Heart right ventricle (tissue), 16 donors: Measurements from ENCODE around the gene PPL. TPM values are rescaled to one million over a fixed set of nuclear protein-coding genes. Genes with fewer than 3 reads are reported as not detected.

ENCODE experiments used
- ATAC-seq, 8 donors: fragments of 200-7000 bp; cut with Tn5 transposase; one replicate each; pipeline ENCODE4 v1.9.1; 2020; ENCODE audit warnings: mild to moderate bottlenecking in 8 of 8, moderate library complexity in 8 of 8, moderate number of reproducible peaks in 1 of 8
- DNase-seq, 2 donors: peaks; one replicate each; pipeline ENCODE4 v3.0.0-alpha.2; 2020
- H3K27ac ChIP-seq, 10 donors: fragments of 200-600 bp; sonication (generic) in 2 of 10; one replicate each; pipeline versions ENCODE4 v1.5.0 to v1.8.0; 2020 to 2022; ENCODE audit warnings: mild to moderate bottlenecking in 3 of 10
- H3K27me3 ChIP-seq, 7 donors: fragments of 200-600 bp; one replicate each; pipeline ENCODE4 v1.8.0; 2021 to 2022; ENCODE audit warnings: mild to moderate bottlenecking in 2 of 7
- H3K36me3 ChIP-seq, 9 donors: fragments of 200-600 bp; sonication (generic) in 1 of 9; one replicate each; pipeline versions ENCODE4 v1.5.0 to v1.8.0; 2020 to 2022; ENCODE audit warnings: mild to moderate bottlenecking in 2 of 9
- H3K4me1 ChIP-seq, 9 donors: fragments of 200-600 bp; sonication (generic) in 1 of 9; one replicate each; pipeline versions ENCODE4 v1.5.0 to v1.8.0; 2020 to 2022; ENCODE audit warnings: mild to moderate bottlenecking in 4 of 9
- H3K4me3 ChIP-seq, 10 donors: fragments of 200-600 bp; sonication (generic) in 2 of 10; one replicate each; pipeline versions ENCODE4 v1.5.0 to v1.8.0; 2020 to 2022; ENCODE audit warnings: mild to moderate bottlenecking in 7 of 10, moderate library complexity in 2 of 10
- H3K9me3 ChIP-seq, 11 donors: fragments of 200-600 bp in 10 of 11; sonication (generic) in 2 of 11; one replicate each; pipeline versions ENCODE4 v1.5.0 to v1.8.0; 2013 to 2022; ENCODE audit warnings: mild to moderate bottlenecking in 2 of 11, control low read depth in 1 of 11, moderate library complexity in 1 of 11
- CTCF ChIP-seq, 9 donors: fragments of 200-600 bp; sonication (generic) in 2 of 9; IDR thresholded peaks; one replicate each; pipeline versions ENCODE4 v1.5.0 to v1.8.0; 2021 to 2022; ENCODE audit warnings: antibody characterized with exemption in 9 of 9, mild to moderate bottlenecking in 5 of 9, moderate library complexity in 1 of 9
- WGBS, 2 donors: extraction: QIAGEN DNeasy Blood & Tissue Kit; methylation state at CpG; one replicate each; pipeline ENCODE4 v1.1.7; 2013; ENCODE audit warnings: inconsistent platforms in 1 of 2; 5-methylcytosine and 5-hydroxymethylcytosine counted together
- intact Hi-C, 10 donors: fragments of 100-400 bp; cut with DNase I; formaldehyde crosslinking; loops; one replicate each; pipeline versions ENCODE4 v1.11.1 to v1.14.2; 2022
- polyA plus RNA-seq, 2 donors: library from polyadenylated mRNA; stranded (reverse); fragments of 200-250 nt; gene quantifications; one replicate each; pipeline ENCODE4 v1.2.3, GENCODE V29; 2013
- total RNA-seq, 10 donors: library from RNA; stranded (reverse); fragmentation: NEBNext Ultra II Directional in 3 of 10; extraction: Animal tissue kit (Norgen Biotek cat#: 25700) in 3 of 10; gene quantifications; one replicate each; pipeline versions ENCODE4 v1.2.1 to v1.2.4, GENCODE V29; 2021 to 2023
- donor health status: Arrhythmogenic right ventricular cardiomyopathy.
- donor health status: ischemic (EF 13 %, LVEDD 7.1; RV severe dilation, severe dysfunction).
- donor health status: healthy with polysubstance abuse.
- donor health status: DM: no; HTN: yes; CAD: no.
- donor health status: DM: no; HTN: no; CAD: no.
- donor health status: ischemic (EF 25% LVEDD 6.9; RV normal size, moderate dysfunction).
- donor health status: ischemic (EF 25% LVEDD 5.7; RV mildly dilated, moderate dysfunction).
- donor health status: healthy.
- donor health status: DM: yes; HTN: yes; CAD: no.
- donor health status: Ischemic cardiomyopathy.
- donor health status: ischemic (EF 35%, LVEDD 5.7; RV mildly dilated, moderate dysfunction).
- donor health status: nonischemic (EF 11% LVEDD 7.7; RV severe dilation, severe dysfunction).
- donor health status: DM: yes; HTN: yes; CAD: no.
- donor health status: PGD.
- donor health status: ischemic (EF 29% LVEDD 5.4; RV normal size, mild dysfunction).
- donor health status: nonischemic (EF 23%, LVEDD 6.1; RV moderate dilation, normal function).

Gene PPL
- total and polyA plus RNA-seq, 12 donors = 4.9 to 19.3 (median 7.3) TPM

- no peak for ATAC-seq
- no peak overlapping the region for H3K4me3 ChIP-seq
- H3K27ac ChIP-seq = no peak overlapping the region
- no peak for TF ChIP-seq CTCF (IDR thresholded peaks at IDR 0.05)
- 79 to 87% methylated on average over 11 of the region's 11 CpGs for WGBS, 2 donors
- intact Hi-C loops = no loop called here
- H3K27me3 ChIP-seq = no peaks in the 10 kb centered on the region
- H3K36me3 ChIP-seq = no peaks in the 10 kb centered on the region
- H3K4me1 ChIP-seq = peaks cover 0 to 4% (median 0%) of the 10 kb centered on the region in 9 donors
- no peaks in the 10 kb centered on the region for H3K9me3 ChIP-seq
- no peak for DNase-seq
Measured at GRCh38 chr16:4915226-4915761, 21.7 kb downstream of the PPL start.

GRCh38 chr16:4914528-4915225, 22.3 kb downstream of the PPL start:
- H3K9me3 ChIP-seq = no peaks in the 10 kb centered on the region
- no peak overlapping the region for H3K27ac ChIP-seq
- intact Hi-C loops = no loop called here
- H3K4me3 ChIP-seq = no peak overlapping the region
- H3K4me1 ChIP-seq = peaks cover 0 to 4% (median 0%) of the 10 kb centered on the region in 9 donors
- H3K27me3 ChIP-seq = no peaks in the 10 kb centered on the region
- 86 to 90% methylated on average over 7 of the region's 7 CpGs for WGBS, 2 donors
- no peaks in the 10 kb centered on the region for H3K36me3 ChIP-seq
- ATAC-seq (no peak), DNase-seq (no peak)
- no peak for TF ChIP-seq CTCF (IDR thresholded peaks at IDR 0.05)

GRCh38 chr16:4913774-4914525, 23.0 kb downstream of the PPL start:
- Histone ChIP-seq H3K27me3 (no peaks in the 10 kb centered on the region), H3K4me3 (no peak overlapping the region), H3K27ac (no peak overlapping the region), H3K36me3 (no peaks in the 10 kb centered on the region), H3K9me3 (no peaks in the 10 kb centered on the region), H3K4me1 (peaks cover 0 to 4% (median 0%) of the 10 kb centered on the region in 9 donors)
- ATAC-seq (no peak), DNase-seq (no peak)
- TF ChIP-seq CTCF (IDR thresholded peaks at IDR 0.05) = no peak
- intact Hi-C loops = no loop called here
- WGBS, 2 donors = 87 to 90% methylated on average over 15 of the region's 15 CpGs

- H3K27me3 ChIP-seq = no peaks in the 10 kb centered on the region
- ATAC-seq (no peak), DNase-seq (no peak)
- 79 to 83% methylated on average over 7 of the region's 7 CpGs for WGBS, 2 donors
- intact Hi-C loops = no loop called here
- no peak for TF ChIP-seq CTCF (IDR thresholded peaks at IDR 0.05)
- H3K27ac ChIP-seq = no peak overlapping the region
- H3K9me3 ChIP-seq = no peaks in the 10 kb centered on the region
- H3K36me3 ChIP-seq = no peaks in the 10 kb centered on the region
- peaks cover 0 to 4% (median 0%) of the 10 kb centered on the region in 9 donors for H3K4me1 ChIP-seq
- H3K4me3 ChIP-seq = no peak overlapping the region
Measured at GRCh38 chr16:4913130-4913773, 23.7 kb downstream of the PPL start.
